GM12873 (cell line): ENCODE results near the gene PITPNB.

Source experiments
- TF ChIP-seq, protein P1 (sequence below): IDR thresholded peaks from 2 replicates; pipeline ENCODE4 v1.5.1; 2012; ENCODE audit warnings: low read depth, mild to moderate bottlenecking, moderate library complexity, low read length, control low read depth; ENCODE audit not compliant: insufficient read depth; ENCODE audit errors: missing control alignments

The PITPNB gene

DNA sequence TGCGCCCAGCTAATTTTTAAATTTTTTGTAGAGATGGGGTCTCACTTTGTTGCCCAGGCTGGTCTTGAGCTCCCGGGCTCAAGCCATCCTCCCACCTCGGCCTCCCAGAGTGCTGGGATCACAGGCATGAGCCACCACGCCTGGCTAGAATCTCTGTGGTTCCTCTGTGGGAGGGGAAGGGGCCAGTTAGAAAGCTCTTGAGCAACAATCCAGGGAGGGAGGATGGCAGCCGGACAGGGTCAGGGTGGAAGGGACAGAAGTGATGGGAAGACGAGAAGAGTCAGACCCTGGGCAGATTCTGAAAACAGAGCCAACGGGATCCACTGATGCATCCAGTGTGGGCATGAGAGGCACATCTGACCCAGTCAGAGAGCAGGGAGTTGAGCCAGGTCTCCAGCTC lies 78.6 kb downstream of the PITPNB start:
- TF ChIP-seq, protein P1, sequence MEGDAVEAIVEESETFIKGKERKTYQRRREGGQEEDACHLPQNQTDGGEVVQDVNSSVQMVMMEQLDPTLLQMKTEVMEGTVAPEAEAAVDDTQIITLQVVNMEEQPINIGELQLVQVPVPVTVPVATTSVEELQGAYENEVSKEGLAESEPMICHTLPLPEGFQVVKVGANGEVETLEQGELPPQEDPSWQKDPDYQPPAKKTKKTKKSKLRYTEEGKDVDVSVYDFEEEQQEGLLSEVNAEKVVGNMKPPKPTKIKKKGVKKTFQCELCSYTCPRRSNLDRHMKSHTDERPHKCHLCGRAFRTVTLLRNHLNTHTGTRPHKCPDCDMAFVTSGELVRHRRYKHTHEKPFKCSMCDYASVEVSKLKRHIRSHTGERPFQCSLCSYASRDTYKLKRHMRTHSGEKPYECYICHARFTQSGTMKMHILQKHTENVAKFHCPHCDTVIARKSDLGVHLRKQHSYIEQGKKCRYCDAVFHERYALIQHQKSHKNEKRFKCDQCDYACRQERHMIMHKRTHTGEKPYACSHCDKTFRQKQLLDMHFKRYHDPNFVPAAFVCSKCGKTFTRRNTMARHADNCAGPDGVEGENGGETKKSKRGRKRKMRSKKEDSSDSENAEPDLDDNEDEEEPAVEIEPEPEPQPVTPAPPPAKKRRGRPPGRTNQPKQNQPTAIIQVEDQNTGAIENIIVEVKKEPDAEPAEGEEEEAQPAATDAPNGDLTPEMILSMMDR: no peak

DNA sequence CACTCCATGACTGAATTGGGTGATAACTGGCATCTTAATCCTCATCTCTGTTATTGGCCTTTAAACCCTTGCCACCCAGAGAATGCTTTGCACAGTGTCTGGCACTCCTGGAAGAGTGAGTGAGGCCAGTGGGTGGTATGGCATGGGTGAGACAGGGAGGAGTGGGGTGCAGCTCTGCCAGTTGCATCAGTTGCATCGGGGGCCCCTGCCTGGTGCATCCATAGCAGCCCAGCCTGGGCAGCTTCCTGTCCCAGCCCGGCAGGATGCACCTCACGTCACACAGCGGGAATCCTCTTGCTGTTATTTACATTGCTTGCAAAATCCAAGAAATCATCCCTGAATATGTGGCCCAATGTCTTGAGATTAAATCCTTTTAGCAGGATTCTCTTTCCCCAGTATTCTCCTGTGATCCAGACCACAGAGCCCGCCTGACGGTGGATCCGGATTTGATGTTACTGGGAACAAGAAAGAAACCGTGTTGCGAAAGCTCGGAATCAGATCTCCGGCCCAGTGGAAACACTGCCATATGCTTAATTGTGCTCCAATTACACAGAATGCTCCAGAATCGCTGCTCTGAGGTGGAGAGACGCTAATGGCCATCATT lies 79.9 kb downstream of the PITPNB start:
- TF ChIP-seq, protein P1: no peak

- TF ChIP-seq, protein P1: no peak
Observed at GRCh38 chr22:27836181-27836580, 82.9 kb downstream of the PITPNB start.

DNA sequence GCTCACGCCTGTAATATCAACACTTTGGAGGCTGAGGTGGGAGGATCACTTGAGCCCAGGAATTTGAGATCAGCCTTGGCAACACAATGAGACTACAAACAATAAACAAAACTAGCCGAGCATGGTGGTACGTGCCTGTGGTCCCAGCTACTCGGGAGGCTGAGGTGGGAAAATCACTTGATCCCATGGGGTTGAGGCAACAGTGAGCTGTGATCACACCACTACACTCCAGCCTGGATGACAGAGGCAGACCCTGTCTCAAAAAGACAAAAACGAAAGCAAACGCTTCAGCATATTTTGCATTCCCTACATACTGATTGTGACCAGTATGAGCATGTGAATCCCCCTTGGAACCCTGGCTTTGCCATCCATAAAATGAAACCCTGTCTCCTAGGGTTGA lies 83.6 kb downstream of the PITPNB start:
- TF ChIP-seq, protein P1: no peak

GRCh38 chr22:27834364-27835185 lies 84.5 kb downstream of the PITPNB start:
- TF ChIP-seq, protein P1: no peak

- TF ChIP-seq, protein P1: no peak
Observed at GRCh38 chr22:27833803-27834202, 85.3 kb downstream of the PITPNB start.

DNA sequence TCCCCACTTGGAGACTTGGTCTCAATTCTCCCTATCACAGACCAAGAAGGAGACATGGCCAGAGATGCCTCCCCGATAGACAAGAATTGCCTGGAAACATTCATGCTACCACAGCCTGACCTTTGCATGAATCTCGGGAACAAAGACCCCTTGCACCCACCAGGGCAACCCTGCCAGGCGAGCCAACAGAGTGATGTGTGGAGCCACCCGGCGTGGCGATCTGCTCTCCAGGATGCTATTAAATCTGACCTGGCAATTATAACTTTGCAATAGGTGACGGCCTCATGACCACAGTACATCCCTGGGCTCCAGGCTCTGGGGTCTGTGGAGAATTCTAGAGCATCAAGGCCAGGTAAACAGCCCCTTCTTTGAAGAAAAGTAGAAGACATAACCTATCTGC lies 86.5 kb downstream of the PITPNB start:
- TF ChIP-seq, protein P1: no peak
